HepG2 (cell line): ENCODE data around the gene FAM131C. TPM values are rescaled to one million over a fixed set of nuclear protein-coding genes. Genes with fewer than 3 reads are reported as not detected.

Source experiments
- GATAD2A ChIP-seq: IDR thresholded peaks from 2 replicates; pipeline ENCODE4 v1.6.1; 2016
- HNRNPLL ChIP-seq: fragments of 200-400 bp; formaldehyde crosslinking; IDR thresholded peaks from 2 replicates; pipeline ENCODE4 v1.6.1; 2017; ENCODE audit warnings: mild to moderate bottlenecking, low read depth, low read length; ENCODE audit not compliant: poor library complexity, severe bottlenecking
- NFYB ChIP-seq: sonication (generic); formaldehyde crosslinking; IDR thresholded peaks from 2 replicates; pipeline ENCODE4 v1.4.0; 2020; ENCODE audit warnings: missing genetic modification reagents
- PATZ1 ChIP-seq: sonication (generic); formaldehyde crosslinking; IDR thresholded peaks from 2 replicates; pipeline ENCODE4 v1.4.0; 2020; ENCODE audit warnings: missing genetic modification reagents
- RERE ChIP-seq: IDR thresholded peaks from 2 replicates; pipeline ENCODE4 v1.6.1; 2016; ENCODE audit warnings: low read depth, missing genetic modification reagents, missing compliant biosample characterization
- SMARCE1 ChIP-seq: fragments of 450-650 bp; IDR thresholded peaks from 2 replicates; pipeline ENCODE4 v1.6.1; 2017; ENCODE audit warnings: borderline replicate concordance
- ZNF232 ChIP-seq: sonication (generic); formaldehyde crosslinking; IDR thresholded peaks from 2 replicates; pipeline ENCODE4 v1.4.0; 2020; ENCODE audit warnings: missing genetic modification reagents, borderline replicate concordance
- ZNF362 ChIP-seq: sonication (generic); formaldehyde crosslinking; IDR thresholded peaks from 2 replicates; pipeline ENCODE4 v1.4.0; 2020; ENCODE audit warnings: missing genetic modification reagents, mild to moderate bottlenecking, borderline replicate concordance
- ZNF431 ChIP-seq: sonication (generic); formaldehyde crosslinking; IDR thresholded peaks from 2 replicates; pipeline ENCODE4 v1.9.0; 2022; ENCODE audit warnings: missing genetic modification reagents, low read depth, mild to moderate bottlenecking, borderline replicate concordance
- ZNF503 ChIP-seq: sonication (generic); formaldehyde crosslinking; IDR thresholded peaks from 2 replicates; pipeline ENCODE4 v1.4.0; 2020; ENCODE audit warnings: missing genetic modification reagents
- ZNF605 ChIP-seq: sonication (generic); formaldehyde crosslinking; IDR thresholded peaks from 2 replicates; pipeline ENCODE4 v1.8.0; 2022; ENCODE audit warnings: mild to moderate bottlenecking, missing genetic modification reagents
- ZNF740 ChIP-seq: sonication (generic); formaldehyde crosslinking; IDR thresholded peaks from 2 replicates; pipeline ENCODE4 v1.4.0; 2020; ENCODE audit warnings: missing genetic modification reagents
- polyA plus RNA-seq, 8 experiments: library from polyadenylated mRNA; depleted of rRNA in 3 of 8; stranded (reverse) in 7 of 8; unstranded in 1 of 8; fragments of >200 nt; fragmentation: Illumina TruSeq in 4 of 8; extraction: Trizol in 4 of 8; gene quantifications; 2 replicates each; pipeline versions ENCODE4 v1.2.1 to v1.2.3, GENCODE V29; 2011 to 2016; ENCODE audit warnings: low read depth in 4 of 8, missing spikeins in 1 of 8, mixed read lengths in 1 of 8; ENCODE audit not compliant: insufficient read depth in 1 of 8
- total RNA-seq, 5 experiments: library from RNA; depleted of rRNA; stranded (reverse); fragments of >200 nt; fragmentation: Illumina TruSeq; extraction: Trizol; gene quantifications; 2 replicates each; pipeline ENCODE4 v1.2.3, GENCODE V29; 2016; ENCODE audit warnings: low read depth in 1 of 5
- TF ChIP-seq, protein P1 (sequence below): IDR thresholded peaks from 2 replicates; pipeline ENCODE4 v1.6.1; 2016; ENCODE audit warnings: low read depth, control low read depth

Gene FAM131C
- total and polyA plus RNA-seq, 2 of the 13 experiments (the other 11 are each of a cell fraction or from before 2014, with no cell fraction given) = 0.07 TPM; not detected in 1

- TF ChIP-seq, protein P1, sequence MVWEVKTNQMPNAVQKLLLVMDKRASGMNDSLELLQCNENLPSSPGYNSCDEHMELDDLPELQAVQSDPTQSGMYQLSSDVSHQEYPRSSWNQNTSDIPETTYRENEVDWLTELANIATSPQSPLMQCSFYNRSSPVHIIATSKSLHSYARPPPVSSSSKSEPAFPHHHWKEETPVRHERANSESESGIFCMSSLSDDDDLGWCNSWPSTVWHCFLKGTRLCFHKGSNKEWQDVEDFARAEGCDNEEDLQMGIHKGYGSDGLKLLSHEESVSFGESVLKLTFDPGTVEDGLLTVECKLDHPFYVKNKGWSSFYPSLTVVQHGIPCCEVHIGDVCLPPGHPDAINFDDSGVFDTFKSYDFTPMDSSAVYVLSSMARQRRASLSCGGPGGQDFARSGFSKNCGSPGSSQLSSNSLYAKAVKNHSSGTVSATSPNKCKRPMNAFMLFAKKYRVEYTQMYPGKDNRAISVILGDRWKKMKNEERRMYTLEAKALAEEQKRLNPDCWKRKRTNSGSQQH (CRISPR knock-in tag) = peak; percentile 6; the same call in 1 of the 2 replicates
- TF ChIP-seq ZNF605 (CRISPR knock-in tag) = 0 out of 2 replicates have a peak, but pooled peaks have one; percentile 27
- TF ChIP-seq GATAD2A (CRISPR knock-in tag) = no peak
- TF ChIP-seq HNRNPLL = no peak
- TF ChIP-seq ZNF232 = no peak
- no peak for TF ChIP-seq ZNF362 (CRISPR knock-in tag)
- TF ChIP-seq RERE = no peak
- no peak for TF ChIP-seq ZNF503 (CRISPR knock-in tag)
- no peak for TF ChIP-seq SMARCE1
- TF ChIP-seq NFYB (CRISPR knock-in tag) = no peak
- peak; percentile 90 for TF ChIP-seq PATZ1 (CRISPR knock-in tag)
- TF ChIP-seq ZNF431 (CRISPR knock-in tag) = no peak
- TF ChIP-seq ZNF740 (CRISPR knock-in tag) = no peak
These were observed 60.1 kb downstream of the FAM131C start (continued) for GRCh38 chr1:16013220-16013907.
